Measurements from ENCODE around the gene OR2B6.
"Not testable (repeated sequence)": the region's sequence is repeated elsewhere in the genome, so short reads cannot be mapped to it uniquely, and the experiment has no call there.

OR2B6 gene

GRCh38 chr6:27956941-27957340, at the start of gene OR2B6:
OR2B6 (plus strand) TSS chr6:27957241; CDS start chr6:27957241, 0 bp downstream.
- TF ChIP-seq CTCF (IDR thresholded peaks at IDR 0.05; ENCODE audit: poor library complexity, severe bottlenecking): no peak
- H3K4me1 ChIP-seq (ENCODE audit: insufficient read depth, poor library complexity, severe bottlenecking): no peaks in the 10 kb centered on the region
- peaks cover 37% of the 10 kb centered on the region for H3K27me3 ChIP-seq (ENCODE audit: insufficient read depth, poor library complexity, severe bottlenecking)
- DNase-seq (ENCODE audit: low spot score) (no peak), ATAC-seq (ENCODE audit: low read depth) (no peak)
- H3K4me3 ChIP-seq (ENCODE audit: severe bottlenecking): no peak within 1 kb of the TSS
- H3K36me3 ChIP-seq (ENCODE audit: low read depth): no peaks in the 10 kb centered on the region
- H3K27ac ChIP-seq (ENCODE audit: poor library complexity, severe bottlenecking): no peak within 1 kb of the TSS
- H3K9me3 ChIP-seq (ENCODE audit: severe bottlenecking): no peaks in the 10 kb centered on the region

- H3K9me3 ChIP-seq (ENCODE audit: severe bottlenecking): no peaks in the 10 kb centered on the region
- H3K27me3 ChIP-seq (ENCODE audit: insufficient read depth, poor library complexity, severe bottlenecking): no peaks in the 10 kb centered on the region
- DNase-seq (ENCODE audit: low spot score) (no peak), ATAC-seq (ENCODE audit: low read depth) (no peak)
- H3K36me3 ChIP-seq (ENCODE audit: low read depth): no peaks in the 10 kb centered on the region
- no peak overlapping the region for H3K4me3 ChIP-seq (ENCODE audit: severe bottlenecking)
- TF ChIP-seq CTCF (IDR thresholded peaks at IDR 0.05; ENCODE audit: poor library complexity, severe bottlenecking): no peak
- H3K4me1 ChIP-seq (ENCODE audit: insufficient read depth, poor library complexity, severe bottlenecking): no peaks in the 10 kb centered on the region
- no peak overlapping the region for H3K27ac ChIP-seq (ENCODE audit: poor library complexity, severe bottlenecking)
These were observed 49.0 kb upstream of the OR2B6 start for GRCh38 chr6:27908017-27908416.

GRCh38 chr6:27911956-27912446, 45.0 kb upstream of the OR2B6 start, which contains the start of gene OR2B2:
OR2B2 (minus strand) TSS chr6:27912396; CDS start chr6:27912319, 77 bp downstream.
- H3K4me3 ChIP-seq (ENCODE audit: severe bottlenecking): no peak within 1 kb of the TSS
- TF ChIP-seq CTCF (IDR thresholded peaks at IDR 0.05; ENCODE audit: poor library complexity, severe bottlenecking): no peak
- DNase-seq (ENCODE audit: low spot score): no peak
- no peak within 1 kb of the TSS for H3K27ac ChIP-seq (ENCODE audit: poor library complexity, severe bottlenecking)
- no peaks in the 10 kb centered on the region for H3K36me3 ChIP-seq (ENCODE audit: low read depth)
- no peak for ATAC-seq (ENCODE audit: low read depth)
- H3K27me3 ChIP-seq (ENCODE audit: insufficient read depth, poor library complexity, severe bottlenecking): peaks cover 9% of the 10 kb centered on the region
- H3K4me1 ChIP-seq (ENCODE audit: insufficient read depth, poor library complexity, severe bottlenecking): no peaks in the 10 kb centered on the region
- H3K9me3 ChIP-seq (ENCODE audit: severe bottlenecking): no peaks in the 10 kb centered on the region

- H3K36me3 ChIP-seq (ENCODE audit: low read depth): no peaks in the 10 kb centered on the region
- ATAC-seq (ENCODE audit: low read depth): no peak
- TF ChIP-seq CTCF (IDR thresholded peaks at IDR 0.05; ENCODE audit: poor library complexity, severe bottlenecking): no peak
- no peak for DNase-seq (ENCODE audit: low spot score)
- no peaks in the 10 kb centered on the region for H3K9me3 ChIP-seq (ENCODE audit: severe bottlenecking)
- no peak overlapping the region for H3K4me3 ChIP-seq (ENCODE audit: severe bottlenecking)
- no peak overlapping the region for H3K27ac ChIP-seq (ENCODE audit: poor library complexity, severe bottlenecking)
- H3K27me3 ChIP-seq (ENCODE audit: insufficient read depth, poor library complexity, severe bottlenecking): no peaks in the 10 kb centered on the region
- no peaks in the 10 kb centered on the region for H3K4me1 ChIP-seq (ENCODE audit: insufficient read depth, poor library complexity, severe bottlenecking)
These were observed 34.1 kb upstream of the OR2B6 start for GRCh38 chr6:27922949-27923348.

GRCh38 chr6:27924179-27924578, 32.9 kb upstream of the OR2B6 start:
- H3K27ac ChIP-seq (ENCODE audit: poor library complexity, severe bottlenecking): no peak overlapping the region
- ATAC-seq (ENCODE audit: low read depth) (no peak; the same call in 2 of the 3 replicates), DNase-seq (ENCODE audit: low spot score) (no peak)
- H3K27me3 ChIP-seq (ENCODE audit: insufficient read depth, poor library complexity, severe bottlenecking): no peaks in the 10 kb centered on the region
- H3K9me3 ChIP-seq (ENCODE audit: severe bottlenecking): no peaks in the 10 kb centered on the region
- no peaks in the 10 kb centered on the region for H3K36me3 ChIP-seq (ENCODE audit: low read depth)
- no peaks in the 10 kb centered on the region for H3K4me1 ChIP-seq (ENCODE audit: insufficient read depth, poor library complexity, severe bottlenecking)
- no peak overlapping the region for H3K4me3 ChIP-seq (ENCODE audit: severe bottlenecking)
- TF ChIP-seq CTCF (IDR thresholded peaks at IDR 0.05; ENCODE audit: poor library complexity, severe bottlenecking): no peak

GRCh38 chr6:27928041-27928440, 29.0 kb upstream of the OR2B6 start:
- H3K9me3 ChIP-seq (ENCODE audit: severe bottlenecking); H3K27ac ChIP-seq (ENCODE audit: poor library complexity, severe bottlenecking); H3K27me3 ChIP-seq (ENCODE audit: insufficient read depth, poor library complexity, severe bottlenecking); H3K4me1 ChIP-seq (ENCODE audit: insufficient read depth, poor library complexity, severe bottlenecking); DNase-seq (ENCODE audit: low spot score); H3K4me3 ChIP-seq (ENCODE audit: severe bottlenecking); ATAC-seq (ENCODE audit: low read depth); H3K36me3 ChIP-seq (ENCODE audit: low read depth): not testable (repeated sequence)

- H3K27ac ChIP-seq (ENCODE audit: poor library complexity, severe bottlenecking); H3K4me3 ChIP-seq (ENCODE audit: severe bottlenecking); H3K4me1 ChIP-seq (ENCODE audit: insufficient read depth, poor library complexity, severe bottlenecking); DNase-seq (ENCODE audit: low spot score); H3K27me3 ChIP-seq (ENCODE audit: insufficient read depth, poor library complexity, severe bottlenecking); ATAC-seq (ENCODE audit: low read depth); H3K9me3 ChIP-seq (ENCODE audit: severe bottlenecking); H3K36me3 ChIP-seq (ENCODE audit: low read depth): not testable (repeated sequence)
These were observed 27.1 kb upstream of the OR2B6 start for GRCh38 chr6:27929930-27930329.

Data from RWPE2 (cell line).